Measurements from ENCODE around the gene TPPP3.
"Not testable (repeated sequence)": the region's sequence is repeated elsewhere in the genome, so short reads cannot be mapped to it uniquely, and the experiment has no call there.

The TPPP3 gene

DNA sequence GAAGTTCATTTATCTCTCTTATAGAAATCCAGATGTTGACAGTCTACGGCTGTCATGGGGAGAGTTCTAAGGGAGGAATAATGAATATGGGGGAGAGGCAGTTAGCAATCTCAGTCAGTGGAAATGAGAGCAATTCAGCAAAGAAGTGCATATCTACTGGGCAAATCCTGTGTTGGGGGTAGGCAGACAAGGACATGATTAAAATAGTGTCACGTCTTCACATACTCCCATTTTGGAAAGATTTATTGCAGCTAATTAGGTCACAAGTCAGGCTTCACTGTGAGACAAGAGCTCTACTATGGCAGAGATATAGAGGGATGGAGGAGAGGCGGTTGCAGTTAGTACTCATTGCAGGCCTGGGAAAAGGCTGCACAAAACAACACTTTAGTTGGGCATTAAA lies 36.9 kb downstream of the TPPP3 start:
- TF ChIP-seq SPI1 (IDR thresholded peaks at IDR 0.05; ENCODE audit: borderline replicate concordance, low read depth) = no peak
- TF ChIP-seq CTCF (IDR thresholded peaks at IDR 0.05; ENCODE audit: insufficient read depth, low read length) = no peak
- no peak for TF ChIP-seq REST (IDR thresholded peaks at IDR 0.05; ENCODE audit: insufficient replicate concordance, low read depth)
- no peak for TF ChIP-seq GABPA (IDR thresholded peaks at IDR 0.05; ENCODE audit: low read depth)
- no peak for TF ChIP-seq POLR2AphosphoS5 (IDR thresholded peaks at IDR 0.05; ENCODE audit: low read depth)
- no peak for DNase-seq (ENCODE audit: low read depth in 1 of 2, low spot score in 1 of 2)
- no peak overlapping the region for H3K4me3 ChIP-seq (replicated peaks; ENCODE audit: insufficient read depth, low read length)
- H3K27ac ChIP-seq (replicated peaks) = no peak overlapping the region
- H3K27me3 ChIP-seq (ENCODE audit: insufficient read depth, poor library complexity, severe bottlenecking) = peaks cover 6% of the 10 kb centered on the region

DNA sequence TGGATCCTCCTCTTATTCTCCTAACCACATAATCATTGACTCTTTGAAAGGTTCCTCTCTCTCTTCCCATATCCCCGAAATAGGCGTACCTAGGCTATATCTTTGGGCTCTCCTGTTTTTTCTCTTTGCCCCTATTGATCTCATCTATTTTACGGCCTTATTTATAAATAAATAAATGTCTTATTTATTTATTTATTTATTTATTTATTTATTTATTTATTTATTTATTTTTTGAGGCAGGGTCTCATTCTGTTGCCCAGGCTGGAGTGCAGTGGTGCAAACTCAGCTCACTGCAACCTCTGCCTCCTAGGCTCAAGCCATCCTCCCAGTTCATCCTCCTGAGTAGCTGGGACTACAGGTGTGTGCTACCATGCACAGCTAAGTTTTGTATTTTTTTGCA lies 40.8 kb downstream of the TPPP3 start:
- not testable (repeated sequence) for H3K4me3 ChIP-seq (replicated peaks; ENCODE audit: insufficient read depth, low read length); H3K27ac ChIP-seq (replicated peaks); H3K27me3 ChIP-seq (ENCODE audit: insufficient read depth, poor library complexity, severe bottlenecking); DNase-seq (ENCODE audit: low read depth in 1 of 2, low spot score in 1 of 2)

GRCh38 chr16:67350324-67350723 lies 43.0 kb downstream of the TPPP3 start:
- H3K27me3 ChIP-seq (ENCODE audit: insufficient read depth, poor library complexity, severe bottlenecking) = peaks cover 3% of the 10 kb centered on the region
- H3K4me3 ChIP-seq (replicated peaks; ENCODE audit: insufficient read depth, low read length) = no peak overlapping the region
- H3K27ac ChIP-seq (replicated peaks) = no peak overlapping the region
- TF ChIP-seq REST (IDR thresholded peaks at IDR 0.05; ENCODE audit: insufficient replicate concordance, low read depth) (no peak), POLR2AphosphoS5 (IDR thresholded peaks at IDR 0.05; ENCODE audit: low read depth) (no peak), GABPA (IDR thresholded peaks at IDR 0.05; ENCODE audit: low read depth) (no peak), CTCF (IDR thresholded peaks at IDR 0.05; ENCODE audit: insufficient read depth, low read length) (no peak), SPI1 (IDR thresholded peaks at IDR 0.05; ENCODE audit: borderline replicate concordance, low read depth) (no peak)
- no peak for DNase-seq (ENCODE audit: low read depth in 1 of 2, low spot score in 1 of 2)

GRCh38 chr16:67349172-67349571 lies 44.1 kb downstream of the TPPP3 start:
- peaks cover 3% of the 10 kb centered on the region for H3K27me3 ChIP-seq (ENCODE audit: insufficient read depth, poor library complexity, severe bottlenecking)
- H3K27ac ChIP-seq (replicated peaks) = no peak overlapping the region
- no peak for DNase-seq (ENCODE audit: low read depth in 1 of 2, low spot score in 1 of 2)
- no peak overlapping the region for H3K4me3 ChIP-seq (replicated peaks; ENCODE audit: insufficient read depth, low read length)
- TF ChIP-seq CTCF (IDR thresholded peaks at IDR 0.05; ENCODE audit: insufficient read depth, low read length) = peak; percentile 16
- TF ChIP-seq SPI1 (IDR thresholded peaks at IDR 0.05; ENCODE audit: borderline replicate concordance, low read depth) = no peak
- no peak for TF ChIP-seq GABPA (IDR thresholded peaks at IDR 0.05; ENCODE audit: low read depth)

Measured in HL-60 (cell line).